ENCODE measurements around the gene EIF4G3.
"Not testable (repeated sequence)": the region's sequence is repeated elsewhere in the genome, so short reads cannot be mapped to it uniquely, and the experiment has no call there.

Gene EIF4G3

DNA sequence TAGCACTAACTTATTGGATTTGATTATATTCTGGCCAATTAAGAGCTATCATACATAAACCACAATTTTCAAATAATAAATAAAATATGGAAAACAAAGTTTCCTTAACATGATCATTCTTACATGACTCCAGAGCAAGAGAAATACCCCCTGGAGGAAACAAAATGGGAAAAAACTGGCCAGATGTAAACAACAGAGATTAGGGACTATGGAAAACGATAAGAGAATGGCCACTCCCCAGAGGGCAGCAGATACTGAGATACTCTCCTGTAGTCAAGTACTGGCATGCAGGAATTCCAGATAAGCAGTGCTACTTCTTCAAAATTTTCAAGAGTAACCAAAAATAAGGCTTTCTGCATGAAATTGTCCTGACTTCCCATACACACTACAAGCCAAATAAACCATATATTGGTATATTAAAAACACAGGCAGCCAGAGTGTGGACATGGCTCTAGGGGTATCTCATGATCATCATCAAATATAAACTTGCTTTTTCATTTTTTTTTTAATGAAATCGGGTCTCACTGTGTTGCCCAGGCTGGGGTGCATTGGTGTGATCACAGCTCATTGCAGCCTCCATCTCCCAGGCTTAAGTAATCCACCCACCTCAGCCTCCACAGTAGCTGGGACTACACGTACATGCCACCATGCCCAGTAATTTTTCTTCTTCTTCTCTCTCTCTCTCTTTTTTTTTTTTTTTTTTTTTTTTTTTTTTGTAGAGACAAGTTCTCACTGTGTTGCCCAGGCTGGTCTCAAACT lies 118.5 kb downstream of the EIF4G3 start:
- intact Hi-C loops (cut with DNase I; ENCODE audit: low total_unique reads): no loop called here
- Histone ChIP-seq H3K4me1 (no peaks in the 10 kb centered on the region), H3K4me3 (no peak overlapping the region), H3K9me3 (no peaks in the 10 kb centered on the region), H3K27me3 (no peaks in the 10 kb centered on the region), H3K27ac (no peak overlapping the region), H3K36me3 (no peaks in the 10 kb centered on the region)
- TF ChIP-seq, protein P1, sequence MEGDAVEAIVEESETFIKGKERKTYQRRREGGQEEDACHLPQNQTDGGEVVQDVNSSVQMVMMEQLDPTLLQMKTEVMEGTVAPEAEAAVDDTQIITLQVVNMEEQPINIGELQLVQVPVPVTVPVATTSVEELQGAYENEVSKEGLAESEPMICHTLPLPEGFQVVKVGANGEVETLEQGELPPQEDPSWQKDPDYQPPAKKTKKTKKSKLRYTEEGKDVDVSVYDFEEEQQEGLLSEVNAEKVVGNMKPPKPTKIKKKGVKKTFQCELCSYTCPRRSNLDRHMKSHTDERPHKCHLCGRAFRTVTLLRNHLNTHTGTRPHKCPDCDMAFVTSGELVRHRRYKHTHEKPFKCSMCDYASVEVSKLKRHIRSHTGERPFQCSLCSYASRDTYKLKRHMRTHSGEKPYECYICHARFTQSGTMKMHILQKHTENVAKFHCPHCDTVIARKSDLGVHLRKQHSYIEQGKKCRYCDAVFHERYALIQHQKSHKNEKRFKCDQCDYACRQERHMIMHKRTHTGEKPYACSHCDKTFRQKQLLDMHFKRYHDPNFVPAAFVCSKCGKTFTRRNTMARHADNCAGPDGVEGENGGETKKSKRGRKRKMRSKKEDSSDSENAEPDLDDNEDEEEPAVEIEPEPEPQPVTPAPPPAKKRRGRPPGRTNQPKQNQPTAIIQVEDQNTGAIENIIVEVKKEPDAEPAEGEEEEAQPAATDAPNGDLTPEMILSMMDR (IDR thresholded peaks at IDR 0.05): no peak
- no peak for DNase-seq

DNA sequence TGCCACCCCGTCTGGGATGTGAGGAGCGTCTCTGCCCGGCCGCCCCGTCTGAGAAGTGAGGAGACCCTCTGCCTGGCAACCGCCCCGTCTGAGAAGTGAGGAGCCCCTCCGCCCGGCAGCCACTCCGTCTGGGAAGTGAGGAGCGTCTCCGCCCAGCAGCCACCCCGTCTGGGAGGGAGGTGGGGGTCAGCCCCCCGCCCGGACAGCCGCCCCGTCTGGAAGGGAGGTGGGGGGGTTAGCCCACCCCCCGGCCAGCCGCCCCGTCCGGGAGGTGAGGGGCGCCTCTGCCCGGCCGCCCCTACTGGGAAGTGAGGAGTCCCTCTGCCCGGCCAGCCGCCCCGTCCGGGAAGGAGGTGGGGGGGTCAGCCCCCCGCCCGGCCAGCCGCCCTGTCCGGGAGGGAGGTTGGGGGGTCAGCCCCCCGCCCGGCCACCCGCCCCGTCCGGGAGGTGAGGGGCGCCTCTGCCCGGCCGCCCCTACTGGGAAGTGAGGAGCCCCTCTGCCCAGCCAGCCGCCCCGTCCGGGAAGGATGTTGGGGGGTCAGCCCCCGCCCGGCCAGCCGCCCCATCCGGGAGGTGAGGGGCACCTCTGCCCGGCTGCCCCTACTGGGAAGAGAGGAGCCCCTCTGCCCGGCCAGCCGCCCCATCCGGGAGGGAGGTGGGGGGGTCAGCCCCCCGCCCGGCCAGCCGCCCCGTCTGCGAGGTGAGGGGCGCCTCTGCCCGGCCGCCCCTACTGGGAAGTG lies 123.3 kb downstream of the EIF4G3 start:
- H3K36me3 ChIP-seq; H3K4me1 ChIP-seq; H3K27ac ChIP-seq; DNase-seq; H3K4me3 ChIP-seq; H3K9me3 ChIP-seq; H3K27me3 ChIP-seq; intact Hi-C loops (cut with DNase I; ENCODE audit: low total_unique reads): not testable (repeated sequence)

DNA sequence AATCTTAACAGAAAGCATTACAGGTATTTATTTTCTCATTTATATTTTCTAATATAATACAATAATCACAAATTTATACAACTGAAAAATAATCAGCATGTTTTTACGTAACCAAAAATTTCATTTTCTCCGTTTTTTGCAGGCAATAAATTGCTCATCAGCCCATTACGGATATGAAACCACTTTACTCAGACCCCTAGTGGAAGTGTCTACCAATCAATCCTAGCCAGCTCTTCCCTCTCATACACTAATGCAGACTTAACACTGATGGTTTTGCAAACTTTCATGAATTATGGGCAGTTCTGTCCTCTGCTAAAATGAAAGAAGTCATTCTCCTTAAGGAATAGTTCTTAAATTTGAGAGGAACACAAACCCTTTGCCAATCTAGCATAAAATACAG lies 124.7 kb downstream of the EIF4G3 start:
- H3K4me1 ChIP-seq: no peaks in the 10 kb centered on the region
- H3K27me3 ChIP-seq: no peaks in the 10 kb centered on the region
- no peak for DNase-seq
- H3K9me3 ChIP-seq: no peaks in the 10 kb centered on the region
- no peak overlapping the region for H3K4me3 ChIP-seq
- intact Hi-C loops (cut with DNase I; ENCODE audit: low total_unique reads): no loop called here
- no peaks in the 10 kb centered on the region for H3K36me3 ChIP-seq
- no peak overlapping the region for H3K27ac ChIP-seq
- TF ChIP-seq, protein P1 (IDR thresholded peaks at IDR 0.05): no peak

DNA sequence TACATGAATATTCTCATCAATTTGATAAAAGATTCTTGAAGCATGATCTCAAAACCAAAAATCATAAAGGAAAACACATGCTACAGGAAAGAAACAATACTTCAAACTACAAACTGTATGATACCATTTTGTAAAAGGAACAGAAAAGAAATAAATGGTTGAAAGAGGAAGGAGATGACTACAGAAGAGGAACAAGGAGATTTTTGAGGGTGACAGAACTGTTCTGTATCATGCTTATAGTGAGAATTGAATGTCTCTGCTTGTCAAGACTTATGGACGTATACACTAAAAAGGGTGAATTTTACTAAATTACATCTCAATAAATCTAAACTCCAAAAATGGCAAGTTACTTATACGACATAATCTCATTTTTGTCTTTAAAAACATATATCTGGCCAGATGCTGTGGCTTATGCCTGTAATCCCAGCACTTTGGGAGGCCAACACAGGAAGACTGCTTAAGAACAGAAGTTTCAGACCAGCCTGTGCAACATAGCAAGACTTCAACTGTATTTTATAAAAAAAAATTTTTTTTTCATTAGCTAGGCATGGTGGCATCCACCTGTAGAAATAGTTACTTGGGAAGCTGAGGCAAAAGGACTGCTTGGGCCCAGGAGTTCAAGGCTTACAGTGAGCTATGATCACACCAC lies 125.4 kb downstream of the EIF4G3 start:
- intact Hi-C loops (cut with DNase I; ENCODE audit: low total_unique reads): no loop called here

DNA sequence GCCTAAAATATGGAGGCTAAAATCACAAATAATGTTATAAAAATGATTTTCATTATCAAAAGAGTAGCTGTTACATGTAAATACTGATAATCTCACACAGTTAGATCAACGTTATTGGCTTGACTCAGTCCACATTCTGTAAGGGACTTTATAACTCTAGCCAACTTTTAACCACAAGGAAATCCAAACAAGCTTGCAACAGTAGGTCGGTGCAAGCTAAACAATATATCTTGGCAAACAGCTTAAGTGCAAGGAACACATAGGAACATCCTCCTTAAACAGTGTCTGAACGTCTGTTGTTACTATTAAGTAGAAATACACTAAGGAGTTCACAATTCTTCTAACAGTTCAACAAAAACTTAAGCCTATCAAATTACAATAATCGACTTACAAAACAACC lies 126.7 kb downstream of the EIF4G3 start:
- Histone ChIP-seq H3K9me3 (no peaks in the 10 kb centered on the region), H3K36me3 (no peaks in the 10 kb centered on the region), H3K4me3 (no peak overlapping the region), H3K27me3 (no peaks in the 10 kb centered on the region), H3K27ac (no peak overlapping the region), H3K4me1 (peaks cover 0 to 6% (median 0%) of the 10 kb centered on the region in 4 donors)
- TF ChIP-seq, protein P1 (IDR thresholded peaks at IDR 0.05): no peak
- intact Hi-C loops (cut with DNase I; ENCODE audit: low total_unique reads): no loop called here
- no peak for DNase-seq

More for the DNA sequence above, 125.4 kb downstream of the EIF4G3 start:
- Histone ChIP-seq H3K9me3 (no peaks in the 10 kb centered on the region), H3K4me1 (no peaks in the 10 kb centered on the region), H3K27me3 (no peaks in the 10 kb centered on the region), H3K4me3 (no peak overlapping the region), H3K27ac (no peak overlapping the region), H3K36me3 (no peaks in the 10 kb centered on the region)
- TF ChIP-seq, protein P1 (IDR thresholded peaks at IDR 0.05): no peak
- DNase-seq: no peak

DNA sequence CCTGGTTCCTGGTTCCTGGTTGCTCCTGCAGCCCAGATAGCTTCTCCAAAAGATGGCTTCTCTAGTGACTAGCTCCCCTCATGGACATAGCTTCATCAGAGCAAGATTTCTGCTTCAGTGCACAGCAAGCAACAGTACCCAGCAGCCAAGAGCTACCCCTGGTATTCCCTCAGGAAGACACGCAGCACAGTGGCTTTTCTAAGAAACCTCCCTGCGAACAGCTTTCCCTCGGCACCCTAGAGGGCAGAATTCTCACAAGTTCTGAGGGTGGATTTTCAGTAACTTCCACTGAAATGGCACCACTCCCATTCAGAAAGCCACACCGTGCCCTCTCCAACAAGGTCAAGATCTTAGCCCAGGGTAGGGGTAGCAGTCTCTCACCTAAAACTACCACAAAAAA lies 128.2 kb downstream of the EIF4G3 start:
- H3K9me3 ChIP-seq: no peaks in the 10 kb centered on the region
- H3K4me3 ChIP-seq: no peak overlapping the region
- no peak for DNase-seq
- no peaks in the 10 kb centered on the region for H3K27me3 ChIP-seq
- H3K4me1 ChIP-seq: peaks cover 0 to 11% (median 0%) of the 10 kb centered on the region in 4 donors
- no peak overlapping the region for H3K27ac ChIP-seq
- no peaks in the 10 kb centered on the region for H3K36me3 ChIP-seq
- TF ChIP-seq, protein P1 (IDR thresholded peaks at IDR 0.05): no peak
- intact Hi-C loops (cut with DNase I; ENCODE audit: low total_unique reads): no loop called here

Measured in tibial artery (tissue), 4 donors.